ENCODE results near the gene ACACA.
"Not testable (repeated sequence)": the region's sequence is repeated elsewhere in the genome, so short reads cannot be mapped to it uniquely, and the experiment has no call there.

GRCh38 chr17:37441369-37442014 is 34.9 kb upstream of the ACACA start:
- TF ChIP-seq CTCF, POLR2A (IDR thresholded peaks at IDR 0.05): not testable (repeated sequence)

Data from tibial nerve (tissue), 3 donors.